WERI-Rb-1 (cell line): ENCODE data around the gene ZNF511.

Source experiments
- DNase-seq: peaks from one replicate; pipeline ENCODE4 v3.0.0-alpha.2; 2020
- H3K27ac ChIP-seq: fragments of 250-450 bp; sonication (Bioruptor Pico); 2 replicates; pipeline ENCODE4 v1.5.1; 2020; ENCODE audit warnings: mild to moderate bottlenecking, moderate library complexity
- H3K27me3 ChIP-seq: fragments of 250-450 bp; sonication (Bioruptor Pico); 2 replicates; pipeline ENCODE4 v1.5.1; 2021; ENCODE audit warnings: mild to moderate bottlenecking, low read depth, moderate library complexity; ENCODE audit not compliant: insufficient read depth, severe bottlenecking
- H3K36me3 ChIP-seq: fragments of 250-450 bp; sonication (Bioruptor Pico); 2 replicates; pipeline ENCODE4 v1.5.1; 2020; ENCODE audit warnings: mild to moderate bottlenecking, moderate library complexity
- H3K4me3 ChIP-seq: 2 replicates; pipeline ENCODE4 v1.5.1; 2011; ENCODE audit warnings: low read depth, mild to moderate bottlenecking, control low read depth, low read length
- H3K9me3 ChIP-seq: fragments of 250-450 bp; sonication (Bioruptor Pico); 2 replicates; pipeline ENCODE4 v1.5.1; 2021; ENCODE audit warnings: mild to moderate bottlenecking, moderate library complexity; ENCODE audit not compliant: severe bottlenecking
- CTCF ChIP-seq: IDR thresholded peaks from 2 replicates; pipeline ENCODE4 v1.5.1; 2011; ENCODE audit warnings: low read depth, mild to moderate bottlenecking, control low read depth, inconsistent platforms, low read length

ZNF511 gene

GRCh38 chr10:133272301-133272963 is 36.3 kb upstream of the ZNF511 start:
- Histone ChIP-seq H3K27me3 (peaks cover 10% of the 10 kb centered on the region), H3K9me3 (no peaks in the 10 kb centered on the region), H3K4me3 (no peak overlapping the region), H3K27ac (no peak overlapping the region), H3K36me3 (no peaks in the 10 kb centered on the region)
- TF ChIP-seq CTCF = no peak
- no peak for DNase-seq

- H3K27me3 ChIP-seq = peaks cover 10% of the 10 kb centered on the region
- no peaks in the 10 kb centered on the region for H3K9me3 ChIP-seq
- no peak overlapping the region for H3K27ac ChIP-seq
- no peak for TF ChIP-seq CTCF
- H3K4me3 ChIP-seq = no peak overlapping the region
- H3K36me3 ChIP-seq = no peaks in the 10 kb centered on the region
- no peak for DNase-seq
These were observed 35.7 kb upstream of the ZNF511 start for GRCh38 chr10:133272964-133273420.

- H3K36me3 ChIP-seq = peaks cover under 1% of the 10 kb centered on the region; the same call in 1 of the 2 replicates
- peaks cover 10% of the 10 kb centered on the region for H3K27me3 ChIP-seq
- H3K27ac ChIP-seq = no peak overlapping the region
- H3K4me3 ChIP-seq = no peak overlapping the region
- no peaks in the 10 kb centered on the region for H3K9me3 ChIP-seq
- TF ChIP-seq CTCF = no peak
- no peak for DNase-seq
These were observed 35.1 kb upstream of the ZNF511 start for GRCh38 chr10:133273534-133274143.

DNA sequence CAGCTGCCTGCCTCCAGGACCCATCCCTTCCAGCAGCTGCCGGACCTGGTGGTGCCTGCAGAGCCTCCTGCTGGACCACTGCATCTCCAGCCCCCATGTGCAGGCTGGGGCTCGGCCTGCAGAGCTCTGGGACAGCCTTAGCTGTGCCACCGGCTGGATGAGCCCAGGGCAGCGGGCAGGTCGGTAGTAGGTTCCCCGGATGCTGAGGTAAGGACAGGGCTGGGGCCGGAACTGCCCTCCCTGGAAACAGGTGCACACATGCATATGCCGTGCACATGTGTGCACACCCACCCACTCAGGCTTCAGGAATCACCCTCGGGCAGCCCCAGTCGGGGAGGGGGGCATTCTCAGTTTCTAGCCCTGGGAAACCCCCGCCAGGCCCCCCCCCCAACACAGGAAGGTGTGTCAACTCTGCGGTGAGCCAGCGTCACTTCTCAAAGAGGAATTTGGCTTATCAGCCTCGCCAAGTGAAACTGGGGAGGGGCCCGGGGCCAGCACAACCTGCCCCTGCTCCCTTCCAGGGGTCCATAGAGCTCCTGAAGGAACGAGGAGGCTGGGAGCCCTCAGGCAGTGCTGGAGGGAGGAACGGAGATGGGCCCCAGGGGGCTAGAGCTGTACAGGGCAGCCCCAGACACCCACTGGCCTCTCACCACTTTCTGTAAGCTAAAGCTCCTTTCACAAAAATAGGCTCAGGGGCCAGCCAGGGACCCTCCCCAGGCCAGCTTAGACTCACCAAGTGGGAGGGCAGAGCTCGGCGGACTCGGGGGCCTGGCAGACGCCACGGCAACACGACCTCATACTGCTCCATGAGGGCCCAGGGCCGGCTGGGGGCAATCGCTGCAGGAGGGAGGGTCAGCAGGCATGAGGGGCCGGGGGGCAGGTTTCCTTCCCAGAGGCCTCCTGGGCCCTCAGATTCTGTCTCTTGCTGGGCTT is 33.7 kb upstream of the ZNF511 start:
- Histone ChIP-seq H3K9me3 (no peaks in the 10 kb centered on the region), H3K27me3 (peaks cover 10% of the 10 kb centered on the region), H3K36me3 (peaks cover 4% of the 10 kb centered on the region; the same call in 1 of the 2 replicates), H3K27ac (no peak overlapping the region), H3K4me3 (no peak overlapping the region)
- 0 out of 2 replicates have a peak, but pooled peaks have one; percentile 22 for TF ChIP-seq CTCF
- DNase-seq = no peak

DNA sequence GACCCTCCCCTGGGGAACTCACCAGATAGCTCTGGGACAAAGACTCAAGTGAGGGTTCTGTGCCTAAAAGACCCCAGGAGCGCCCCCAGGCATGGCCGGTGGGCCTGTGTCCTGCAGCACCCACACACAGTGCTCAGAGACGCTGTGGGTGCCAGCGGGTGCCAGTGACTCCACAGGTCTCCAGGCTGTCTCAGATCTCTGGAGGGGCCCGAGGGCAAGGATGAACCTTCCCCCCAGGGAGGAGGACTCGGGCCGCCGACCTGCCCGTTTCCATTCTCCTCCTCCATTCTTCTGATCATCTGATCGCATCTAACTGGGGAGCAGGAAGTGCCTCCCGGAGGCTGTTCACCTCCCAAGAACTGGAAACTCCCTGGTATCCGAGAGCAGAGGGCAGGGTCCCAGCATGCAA is 33.0 kb upstream of the ZNF511 start:
- Histone ChIP-seq H3K9me3 (no peaks in the 10 kb centered on the region), H3K36me3 (peaks cover 4% of the 10 kb centered on the region; the same call in 1 of the 2 replicates), H3K4me3 (no peak overlapping the region), H3K27ac (no peak overlapping the region), H3K27me3 (peaks cover 10% of the 10 kb centered on the region)
- no peak for DNase-seq
- 0 out of 2 replicates have a peak, but pooled peaks have one; percentile 12 for TF ChIP-seq CTCF
